Measurements from ENCODE around the gene SPZ1. TPM values are rescaled to one million over a fixed set of nuclear protein-coding genes. Genes with fewer than 3 reads are reported as not detected.
A peak's percentile ranks its signal among the peaks of the same experiment; 100 is the strongest.
"Not testable (repeated sequence)": the region's sequence is repeated elsewhere in the genome, so short reads cannot be mapped to it uniquely, and the experiment has no call there.

SPZ1 gene, protein sequence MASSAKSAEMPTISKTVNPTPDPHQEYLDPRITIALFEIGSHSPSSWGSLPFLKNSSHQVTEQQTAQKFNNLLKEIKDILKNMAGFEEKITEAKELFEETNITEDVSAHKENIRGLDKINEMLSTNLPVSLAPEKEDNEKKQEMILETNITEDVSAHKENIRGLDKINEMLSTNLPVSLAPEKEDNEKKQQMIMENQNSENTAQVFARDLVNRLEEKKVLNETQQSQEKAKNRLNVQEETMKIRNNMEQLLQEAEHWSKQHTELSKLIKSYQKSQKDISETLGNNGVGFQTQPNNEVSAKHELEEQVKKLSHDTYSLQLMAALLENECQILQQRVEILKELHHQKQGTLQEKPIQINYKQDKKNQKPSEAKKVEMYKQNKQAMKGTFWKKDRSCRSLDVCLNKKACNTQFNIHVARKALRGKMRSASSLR
- total RNA-seq: not detected
- long read RNA-seq: 0 reads

DNA sequence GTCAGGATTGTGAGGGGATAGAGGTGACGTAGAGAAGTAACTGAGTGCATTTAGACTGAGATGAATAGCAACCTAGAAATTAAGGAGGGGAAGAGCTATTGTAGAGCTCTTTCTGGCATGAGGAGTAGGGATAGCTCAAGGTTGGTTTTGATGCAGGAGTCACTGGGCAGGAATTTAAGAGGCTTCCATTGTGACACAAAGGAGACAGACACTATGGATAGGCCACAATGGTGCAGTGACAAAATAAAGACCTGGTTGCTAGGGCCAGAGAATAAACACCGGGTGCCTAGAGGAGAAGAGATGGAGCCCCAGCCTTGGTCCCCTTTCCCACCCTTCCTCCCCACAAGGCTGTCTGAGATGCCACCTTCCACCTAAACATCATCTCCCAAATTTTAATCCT is at the start of gene SPZ1:
Gene SPZ1 (plus strand): TSS at position 301 of the 400 bp plus-strand sequence. CDS start 214 bp downstream, outside the sequence.
- intact Hi-C loops (cut with micrococcal nuclease): no loop called here

DNA sequence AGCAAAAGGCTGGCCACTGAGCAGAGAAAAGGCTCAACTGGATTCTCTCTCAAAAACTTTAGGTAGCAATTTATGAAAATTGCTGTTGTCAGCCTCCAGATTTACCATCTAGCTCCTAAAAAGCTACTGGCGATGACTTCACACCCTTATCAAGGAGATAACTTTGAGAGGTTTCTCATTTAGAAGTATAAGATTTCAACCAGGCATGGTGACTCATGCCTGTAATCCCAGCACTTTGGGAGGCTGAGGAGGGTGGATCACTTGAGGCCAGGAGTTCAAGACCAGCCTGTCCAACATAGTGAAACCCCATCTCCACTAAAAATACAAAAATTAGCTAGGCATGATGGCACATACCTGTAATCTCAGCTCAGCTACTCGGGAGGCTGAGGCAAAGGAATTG is 49.3 kb upstream of the SPZ1 start:
- not testable (repeated sequence) for ATAC-seq

More for the DNA sequence above, at the start of gene SPZ1:
- ATAC-seq (no peak), DNase-seq (no peak)

DNA sequence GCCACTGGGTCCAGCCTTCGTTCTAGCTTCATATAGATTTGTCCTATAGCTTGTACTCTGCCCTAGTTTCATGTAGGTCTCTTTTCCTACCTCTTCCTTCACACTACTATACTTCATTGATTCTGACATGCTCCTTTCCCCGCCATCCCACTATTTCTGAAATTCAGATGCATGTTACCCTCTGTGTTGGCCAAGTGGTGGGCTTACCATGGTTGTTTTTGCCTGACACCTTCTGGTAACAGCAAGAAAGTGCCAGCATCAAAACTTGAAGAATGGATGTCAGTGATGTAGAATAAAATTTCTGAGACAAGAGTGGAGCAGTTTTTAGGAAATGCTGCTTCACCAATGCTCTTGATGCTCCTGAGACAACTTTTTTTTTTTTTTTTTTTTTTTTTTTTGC is 44.5 kb upstream of the SPZ1 start:
- ATAC-seq (peak; percentile 59), DNase-seq (no peak)
- intact Hi-C loops (cut with micrococcal nuclease): no loop called here

More for the DNA sequence above, 49.3 kb upstream of the SPZ1 start:
- DNase-seq; intact Hi-C loops (cut with micrococcal nuclease): not testable (repeated sequence)

DNA sequence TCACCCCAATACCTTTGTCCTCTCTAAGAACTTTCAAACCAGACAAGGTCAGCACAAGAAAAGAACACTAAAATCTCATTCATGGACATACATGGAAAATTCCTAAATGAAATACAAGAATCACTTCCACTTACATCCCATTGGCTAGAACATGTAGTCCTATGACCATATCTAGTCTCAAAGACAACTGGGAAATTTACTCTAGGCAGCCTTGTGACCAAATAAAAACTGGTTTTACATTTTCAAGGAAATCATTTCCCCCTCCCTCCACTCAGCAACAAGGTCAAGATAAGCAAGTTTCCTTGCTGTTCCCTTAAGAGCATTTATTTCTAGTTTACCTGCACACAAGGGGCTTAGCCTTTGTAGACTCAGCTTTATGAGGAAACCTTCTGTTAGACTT is 43.6 kb upstream of the SPZ1 start:
- no peak for ATAC-seq
- DNase-seq: no peak
- intact Hi-C loops (cut with micrococcal nuclease): no loop called here

DNA sequence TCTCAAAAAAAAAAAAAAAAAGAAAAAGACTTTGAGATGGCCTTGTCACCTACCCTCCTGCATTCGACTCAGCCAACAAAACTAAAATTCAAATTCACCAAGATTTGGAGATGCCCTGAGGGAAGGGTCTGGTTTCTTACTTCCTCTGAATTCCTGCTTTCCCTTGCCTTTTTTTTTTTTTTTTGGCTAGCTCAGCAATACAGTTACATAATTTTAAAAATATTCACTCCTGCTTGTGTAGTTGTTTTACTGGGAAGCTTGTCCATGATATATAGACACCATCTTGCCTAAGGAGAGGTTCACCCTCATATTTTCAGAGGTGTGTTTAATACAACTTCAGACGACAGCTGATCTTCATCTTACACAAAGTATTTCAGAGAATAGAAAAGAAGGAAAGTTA is 42.6 kb upstream of the SPZ1 start:
- DNase-seq (no peak), ATAC-seq (no peak)
- intact Hi-C loops (cut with micrococcal nuclease): no loop called here

DNA sequence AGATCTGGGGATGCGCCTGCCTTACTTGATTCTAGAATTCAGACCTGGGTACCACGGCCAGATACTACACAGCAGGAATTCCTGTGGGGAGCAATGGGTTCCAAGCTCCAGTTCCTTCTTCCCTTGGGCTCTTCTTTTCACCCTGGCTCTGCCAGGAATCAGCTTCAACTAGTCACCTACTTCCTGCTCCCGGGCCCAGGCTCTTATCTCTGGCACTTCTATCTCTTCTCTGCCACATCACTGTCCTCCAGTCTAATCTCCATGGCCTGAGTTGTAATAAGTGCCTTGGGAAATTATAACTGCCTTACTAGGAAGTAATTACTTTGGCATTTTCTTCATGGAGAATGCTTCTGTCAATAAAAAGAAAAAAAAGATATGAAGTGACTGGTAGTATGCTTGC is 37.7 kb upstream of the SPZ1 start:
- ATAC-seq: no peak
- DNase-seq: no peak
- intact Hi-C loops (cut with micrococcal nuclease): no loop called here

DNA sequence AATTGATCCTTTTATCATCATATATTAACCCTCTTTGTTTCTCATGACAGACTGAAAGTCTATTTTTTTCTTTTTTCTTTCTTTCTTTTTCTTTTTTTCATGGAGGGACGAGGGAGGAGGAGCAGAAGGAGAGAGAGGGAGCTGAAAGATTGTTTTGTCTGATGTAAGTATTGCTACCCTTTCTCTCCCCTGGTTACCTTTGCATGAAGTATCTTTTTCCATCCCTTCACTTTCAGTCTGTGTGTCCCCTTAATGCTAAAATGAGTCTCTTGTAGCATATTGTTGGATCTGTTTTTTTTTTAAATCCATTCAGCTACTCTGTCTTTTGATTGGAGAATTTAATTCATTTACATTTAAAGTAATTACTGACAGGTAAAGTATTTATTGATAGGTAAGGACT is 36.4 kb upstream of the SPZ1 start:
- intact Hi-C loops (cut with micrococcal nuclease): no loop called here
- DNase-seq (no peak), ATAC-seq (no peak)

DNA sequence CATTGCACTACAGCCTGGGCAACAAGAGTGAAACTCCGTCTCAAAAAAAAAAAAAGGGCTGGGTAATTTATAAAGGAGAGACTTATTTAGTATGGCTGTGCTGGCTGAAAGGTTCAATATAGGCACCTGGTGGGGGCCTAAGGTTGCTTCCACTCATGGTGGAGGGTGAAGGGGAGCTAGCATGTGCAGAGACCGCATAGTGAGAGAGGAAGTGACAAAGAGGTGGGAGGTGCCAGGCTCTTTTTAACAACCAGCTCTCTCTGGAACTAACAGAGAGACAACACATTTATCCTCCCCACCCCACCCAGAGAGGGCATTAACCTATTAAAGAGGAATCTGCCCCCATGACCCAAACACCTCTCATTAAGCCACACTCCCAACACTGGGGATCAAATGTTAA is 35.1 kb upstream of the SPZ1 start:
- ATAC-seq: no peak
- intact Hi-C loops (cut with micrococcal nuclease): no loop called here
- no peak for DNase-seq

DNA sequence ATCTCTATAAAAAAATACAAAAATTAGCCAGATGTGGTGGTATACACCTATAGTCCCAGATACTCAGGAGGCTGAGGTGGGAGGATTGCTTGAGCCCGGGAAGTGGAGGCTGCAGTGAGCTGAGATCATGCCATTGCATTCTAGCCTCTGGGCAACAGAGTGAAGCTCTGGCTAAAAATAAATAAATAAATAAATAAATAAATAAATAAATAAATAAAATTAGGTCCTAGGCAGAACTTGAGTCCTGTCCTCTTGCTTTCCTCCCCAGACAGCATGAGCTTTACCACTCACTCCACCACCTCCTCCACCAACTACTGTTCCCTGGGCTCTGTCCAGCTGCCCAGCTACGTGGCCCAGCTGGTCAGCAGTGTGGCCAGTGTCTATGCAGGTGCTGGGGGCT is 31.6 kb upstream of the SPZ1 start:
- DNase-seq: no peak
- intact Hi-C loops (cut with micrococcal nuclease): no loop called here
- ATAC-seq: no peak

DNA sequence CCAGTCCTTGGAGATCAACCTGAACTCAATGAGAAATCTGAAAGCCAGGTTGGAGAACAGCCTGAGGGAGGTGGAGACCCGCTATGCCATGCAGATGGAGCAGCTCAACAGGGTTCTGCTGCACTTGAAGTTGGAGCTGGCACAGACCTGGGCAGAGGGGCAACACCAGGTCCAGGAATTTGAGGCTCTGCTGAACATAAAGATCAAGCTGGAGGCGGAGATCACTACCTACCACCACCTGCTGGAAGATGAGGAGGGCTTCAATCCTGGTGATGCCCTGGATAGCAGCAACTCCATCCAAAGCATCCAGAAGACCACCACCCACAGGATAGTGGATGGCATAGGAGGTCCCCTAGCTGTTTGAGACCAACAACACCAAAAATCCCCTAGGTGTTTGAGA is 30.5 kb upstream of the SPZ1 start:
- DNase-seq: no peak
- intact Hi-C loops (cut with micrococcal nuclease): no loop called here
- no peak for ATAC-seq

DNA sequence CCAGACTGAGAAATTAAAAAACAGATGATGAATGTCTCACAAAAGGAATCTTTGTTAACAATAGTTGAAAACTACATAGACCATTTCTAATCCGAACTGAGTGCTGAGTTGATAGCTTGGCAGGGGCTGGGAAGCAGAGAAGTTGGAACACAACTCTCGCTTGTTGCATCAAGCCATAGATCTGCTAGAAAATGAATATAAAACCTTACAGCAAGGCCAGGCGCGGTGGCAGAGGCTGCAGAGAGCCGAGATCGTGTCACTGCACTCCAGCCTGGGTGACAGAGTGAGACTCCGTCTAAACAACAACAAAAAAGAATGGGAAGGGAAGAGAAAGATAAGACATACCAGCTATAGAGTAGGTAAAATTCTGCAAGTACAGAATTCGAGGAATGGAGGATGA is 28.0 kb upstream of the SPZ1 start:
- ATAC-seq (no peak), DNase-seq (no peak)
- intact Hi-C loops (cut with micrococcal nuclease): no loop called here

DNA sequence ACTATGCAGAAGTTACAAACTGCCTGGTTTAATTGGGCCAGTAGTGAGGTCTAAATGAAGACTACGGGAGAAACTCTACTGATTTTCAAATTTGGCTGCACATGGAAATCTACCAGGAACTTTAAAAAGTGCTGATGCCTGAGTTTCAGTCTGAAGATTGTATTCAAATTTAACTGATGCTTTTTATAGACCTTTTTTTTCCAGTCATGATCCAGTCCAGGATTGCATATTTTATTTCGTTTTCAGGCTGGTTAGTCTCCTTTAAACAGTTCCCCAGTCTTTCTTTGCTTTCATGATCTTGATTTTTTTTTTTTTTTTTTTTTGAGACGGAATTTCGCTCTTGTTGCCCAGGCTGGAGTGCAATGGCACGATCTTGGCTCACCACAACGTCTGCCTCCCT is 23.7 kb upstream of the SPZ1 start:
- DNase-seq (no peak), ATAC-seq (no peak)
- intact Hi-C loops (cut with micrococcal nuclease): no loop called here

DNA sequence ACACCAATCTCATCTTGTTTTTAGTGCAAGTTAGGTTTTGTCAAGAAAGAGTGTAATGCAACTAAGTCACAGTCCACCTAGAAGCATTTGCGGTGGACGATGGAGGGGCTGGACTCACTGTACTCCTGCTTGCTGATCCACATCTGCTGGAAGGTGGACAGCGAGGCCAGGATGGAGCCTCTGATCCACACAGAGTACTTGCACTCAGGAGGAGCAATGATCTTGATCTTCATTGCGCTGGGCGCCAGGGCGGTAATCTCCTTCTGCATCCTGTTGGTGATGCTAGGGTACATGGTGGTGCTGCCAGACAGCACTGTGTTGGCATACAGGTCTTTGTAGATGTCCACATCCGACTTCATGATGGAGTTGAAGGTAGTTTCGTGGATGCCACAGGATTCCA is 20.2 kb upstream of the SPZ1 start:
- intact Hi-C loops (cut with micrococcal nuclease): no loop called here
- DNase-seq (no peak), ATAC-seq (no peak)

DNA sequence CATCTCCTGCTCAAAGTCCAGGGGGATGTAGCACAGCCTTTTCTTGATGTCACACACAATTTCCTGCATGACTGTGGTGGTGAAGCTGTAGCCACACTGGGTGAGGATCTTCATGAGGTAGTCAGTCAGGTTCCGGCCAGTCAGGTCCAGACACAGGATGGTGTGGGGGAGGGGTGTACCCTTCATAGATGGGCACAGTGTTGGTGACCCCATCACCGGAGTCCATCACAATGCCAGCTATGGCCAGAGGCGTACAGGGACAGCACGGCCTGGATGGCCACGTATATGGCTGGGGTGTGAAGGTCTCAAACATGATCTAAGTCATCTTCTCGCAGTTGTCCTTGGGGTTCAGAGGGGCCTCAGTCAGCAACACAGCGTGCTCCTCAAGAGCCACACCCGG is 19.7 kb upstream of the SPZ1 start:
- intact Hi-C loops (cut with micrococcal nuclease): no loop called here
- DNase-seq: no peak
- ATAC-seq: no peak

DNA sequence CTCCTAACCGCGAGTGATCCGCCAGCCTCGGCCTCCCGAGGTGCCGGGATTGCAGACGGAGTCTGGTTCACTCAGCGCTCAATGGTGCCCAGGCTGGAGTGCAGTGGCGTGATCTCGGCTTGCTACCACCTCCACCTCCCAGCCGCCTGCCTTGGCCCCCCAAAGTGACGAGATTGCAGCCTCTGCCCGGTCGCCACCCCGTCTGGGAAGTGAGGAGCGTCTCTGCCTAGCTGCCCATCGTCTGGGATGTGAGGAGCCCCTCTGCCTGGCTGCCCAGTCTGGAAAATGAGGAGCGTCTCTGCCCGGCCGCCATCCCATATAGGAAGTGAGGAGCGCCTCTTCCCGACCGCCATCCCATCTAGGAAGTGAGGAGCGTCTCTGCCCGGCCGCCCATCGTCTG is 19.0 kb upstream of the SPZ1 start:
- intact Hi-C loops (cut with micrococcal nuclease); DNase-seq; ATAC-seq: not testable (repeated sequence)

DNA sequence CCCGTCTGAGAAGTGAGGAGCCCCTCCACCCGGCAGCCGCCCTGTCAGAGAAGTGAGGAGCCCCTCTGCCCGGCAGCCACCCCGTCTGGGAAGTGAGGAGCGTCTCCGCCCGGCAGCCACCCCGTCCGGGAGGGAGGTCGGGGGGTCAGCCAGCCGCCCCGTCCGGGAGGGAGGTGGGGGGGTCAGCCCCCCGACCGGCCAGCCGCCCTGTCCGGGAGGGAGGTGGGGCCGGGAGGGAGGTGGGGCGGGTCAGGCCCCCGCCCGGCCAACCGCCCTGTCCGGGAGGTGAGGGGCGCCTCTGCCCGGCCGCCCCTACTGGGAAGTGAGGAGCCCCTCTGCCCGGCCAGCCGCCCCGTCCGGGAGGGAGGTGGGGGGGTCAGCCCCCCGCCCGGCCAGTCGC is 18.5 kb upstream of the SPZ1 start:
- intact Hi-C loops (cut with micrococcal nuclease); ATAC-seq; DNase-seq: not testable (repeated sequence)

DNA sequence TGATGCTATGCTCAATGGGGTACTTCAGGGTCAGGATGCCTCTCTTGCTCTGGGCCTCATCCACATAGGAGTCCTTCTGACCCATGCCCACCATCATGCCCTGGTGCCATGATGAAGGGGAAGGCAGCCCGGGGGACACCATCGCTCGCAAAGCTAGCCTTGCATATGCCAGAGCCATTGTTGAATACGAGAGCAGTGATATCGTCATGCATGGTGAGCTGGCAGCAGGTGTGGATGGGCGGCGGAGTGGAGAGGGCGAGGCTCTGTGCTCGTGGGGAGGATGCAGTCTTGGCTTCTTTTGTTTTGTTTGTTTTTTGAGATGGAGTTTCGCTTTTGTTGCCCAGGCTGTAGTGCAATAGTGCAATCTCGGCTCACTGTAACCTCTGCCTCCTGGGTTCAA is 17.2 kb upstream of the SPZ1 start:
- intact Hi-C loops (cut with micrococcal nuclease): no loop called here
- ATAC-seq (no peak), DNase-seq (no peak)

DNA sequence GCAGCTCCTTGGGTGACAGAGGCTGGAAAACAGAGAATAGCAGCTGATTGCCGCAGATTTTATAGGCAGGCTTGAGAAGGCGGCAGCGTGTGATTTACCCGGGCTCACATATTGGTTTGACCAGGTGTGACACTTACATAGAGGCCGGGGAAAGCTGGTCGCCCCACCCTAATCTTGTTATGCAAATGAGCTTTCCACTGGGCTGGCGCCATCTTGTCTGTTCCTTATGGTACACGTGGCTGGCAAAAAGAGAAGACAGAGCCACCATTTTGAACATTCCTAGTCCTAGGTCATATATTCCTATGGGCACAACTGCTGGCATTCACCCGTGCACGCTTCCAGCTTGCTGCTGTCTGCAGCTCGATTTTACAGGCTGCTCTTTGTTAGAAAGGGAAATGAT is 11.3 kb upstream of the SPZ1 start:
- intact Hi-C loops (cut with micrococcal nuclease): no loop called here

DNA sequence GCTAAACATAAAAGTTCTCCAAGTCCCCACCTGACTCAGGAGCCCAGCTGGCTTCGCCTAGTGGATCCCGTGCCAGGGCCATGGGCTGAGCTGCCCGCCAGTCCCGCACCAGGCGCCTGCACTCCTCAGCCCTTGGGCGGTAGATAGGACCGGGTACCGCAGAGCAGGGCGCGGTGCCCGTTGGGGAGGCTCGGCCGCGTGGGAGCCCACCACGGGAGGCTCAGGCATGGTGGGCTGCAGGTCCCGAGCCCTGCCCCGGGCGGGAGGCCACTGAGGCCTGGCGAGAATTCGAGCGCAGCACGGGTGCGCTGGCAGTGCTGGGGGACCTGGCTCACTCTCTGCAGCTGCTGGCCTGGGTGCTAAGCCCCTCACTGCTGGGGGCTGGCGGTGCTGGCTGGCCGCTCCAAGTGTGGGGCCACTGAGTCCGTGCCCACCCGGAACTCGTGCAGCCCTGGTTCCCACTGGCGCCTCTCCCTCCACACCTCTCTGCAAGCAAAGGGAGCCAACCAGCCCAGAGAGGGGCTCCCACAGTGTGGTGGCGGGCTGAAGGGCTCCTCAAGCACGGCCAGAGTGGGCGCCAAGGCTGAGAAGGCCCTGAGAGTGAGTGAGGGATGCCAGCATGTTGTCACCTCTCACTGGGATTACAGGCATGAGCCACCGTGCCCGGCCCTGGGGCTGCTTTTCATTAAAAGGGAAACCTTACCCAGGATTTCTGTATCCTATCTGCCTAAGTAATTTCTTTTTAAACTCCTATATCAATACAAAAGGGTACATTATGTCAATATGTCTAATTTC is 9.7 kb upstream of the SPZ1 start:
- no peak for DNase-seq
- intact Hi-C loops (cut with micrococcal nuclease): no loop called here
- ATAC-seq: no peak

More for the DNA sequence above, 11.3 kb upstream of the SPZ1 start:
- ATAC-seq (no peak), DNase-seq (no peak)

DNA sequence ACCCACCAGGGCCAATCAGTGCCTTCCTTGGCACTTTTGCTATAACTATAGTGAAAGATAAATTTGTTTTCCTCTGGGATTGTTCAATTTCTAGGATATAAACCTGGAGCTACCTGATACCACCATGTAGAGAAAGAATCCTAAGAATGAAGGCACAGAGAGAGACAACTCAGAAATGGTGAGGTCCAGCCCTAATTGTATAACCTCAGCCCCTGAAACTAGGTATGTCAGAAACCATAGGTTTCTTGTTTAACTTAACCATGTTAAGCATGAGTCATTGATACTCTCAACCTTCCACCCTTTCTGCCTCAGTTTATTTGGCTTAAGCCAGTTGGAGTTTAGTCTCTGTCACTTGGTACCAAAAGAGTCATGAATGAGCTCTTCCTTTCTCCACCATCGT is 4.6 kb upstream of the SPZ1 start:
- DNase-seq (no peak), ATAC-seq (no peak)
- intact Hi-C loops (cut with micrococcal nuclease): no loop called here

DNA sequence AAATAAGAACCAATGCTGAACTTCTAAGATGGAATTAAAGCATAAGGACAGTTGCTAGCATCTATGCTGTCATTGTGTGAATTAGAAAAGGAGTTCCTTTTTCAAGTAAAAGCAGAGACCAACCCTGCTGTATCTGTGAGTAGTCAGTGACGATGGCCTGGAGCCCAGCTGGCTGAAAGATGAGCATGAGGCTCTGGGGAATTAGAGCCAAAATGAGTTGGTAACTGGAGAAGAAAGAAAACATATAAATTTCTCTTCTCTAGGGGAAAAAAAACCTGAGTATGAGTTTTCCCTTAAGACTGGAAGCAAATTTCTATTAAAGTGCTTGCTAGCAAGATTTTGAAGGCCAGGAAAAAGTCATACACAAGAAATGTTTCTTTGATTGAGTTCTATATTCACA is 1.6 kb upstream of the SPZ1 start:
- intact Hi-C loops (cut with micrococcal nuclease): no loop called here
- no peak for DNase-seq
- ATAC-seq: no peak

Measured in left ventricle myocardium superior (tissue), 1 donor.